GM18502 (cell line): ENCODE measurements around the gene SPCS3.
"Not testable (repeated sequence)": the region's sequence is repeated elsewhere in the genome, so short reads cannot be mapped to it uniquely, and the experiment has no call there.

ENCODE experiments used
- ATAC-seq: cut with Tn5 transposase; IDR thresholded peaks from one replicate; pipeline ENCODE4 v1.9.1; 2021; ENCODE audit warnings: mild to moderate bottlenecking; ENCODE audit not compliant: unreplicated experiment, poor library complexity

SPCS3 gene

GRCh38 chr4:176340871-176341685 lies 21.3 kb downstream of the SPCS3 start:
- ATAC-seq: peak; percentile 82

- ATAC-seq: no peak
Measured at GRCh38 chr4:176342384-176342783, 22.6 kb downstream of the SPCS3 start.

GRCh38 chr4:176343286-176343685 lies 23.5 kb downstream of the SPCS3 start:
- ATAC-seq: no peak

GRCh38 chr4:176345346-176345745 lies 25.6 kb downstream of the SPCS3 start:
- not testable (repeated sequence) for ATAC-seq

- ATAC-seq: not testable (repeated sequence)
Measured at GRCh38 chr4:176346836-176347235, 27.1 kb downstream of the SPCS3 start.

GRCh38 chr4:176350671-176351070 lies 30.9 kb downstream of the SPCS3 start:
- ATAC-seq: no peak

- no peak for ATAC-seq
Measured at GRCh38 chr4:176354884-176355283, 35.1 kb downstream of the SPCS3 start.

- ATAC-seq: peak; percentile 99
Measured at GRCh38 chr4:176357359-176358082, 37.8 kb downstream of the SPCS3 start.

- no peak for ATAC-seq
Measured at GRCh38 chr4:176358083-176358469, 38.3 kb downstream of the SPCS3 start.

GRCh38 chr4:176359590-176359989 lies 39.8 kb downstream of the SPCS3 start:
- no peak for ATAC-seq

- ATAC-seq: no peak
Measured at GRCh38 chr4:176360446-176360845, 40.7 kb downstream of the SPCS3 start.

GRCh38 chr4:176363072-176363471 lies 43.3 kb downstream of the SPCS3 start:
- peak; percentile 89 for ATAC-seq

GRCh38 chr4:176367771-176368465 lies 48.2 kb downstream of the SPCS3 start:
- no peak for ATAC-seq

GRCh38 chr4:176376032-176376614 lies 56.4 kb downstream of the SPCS3 start:
- ATAC-seq: no peak

- ATAC-seq: peak; percentile 92
Measured at GRCh38 chr4:176377780-176378179, 58.0 kb downstream of the SPCS3 start.

- no peak for ATAC-seq
Measured at GRCh38 chr4:176380352-176381157, 60.8 kb downstream of the SPCS3 start.
